ENCODE data around the gene TANGO6. TPM values are rescaled to one million over a fixed set of nuclear protein-coding genes. Genes with fewer than 3 reads are reported as not detected.

The TANGO6 gene
- total RNA-seq, 1 donor = 38.0 TPM

DNA sequence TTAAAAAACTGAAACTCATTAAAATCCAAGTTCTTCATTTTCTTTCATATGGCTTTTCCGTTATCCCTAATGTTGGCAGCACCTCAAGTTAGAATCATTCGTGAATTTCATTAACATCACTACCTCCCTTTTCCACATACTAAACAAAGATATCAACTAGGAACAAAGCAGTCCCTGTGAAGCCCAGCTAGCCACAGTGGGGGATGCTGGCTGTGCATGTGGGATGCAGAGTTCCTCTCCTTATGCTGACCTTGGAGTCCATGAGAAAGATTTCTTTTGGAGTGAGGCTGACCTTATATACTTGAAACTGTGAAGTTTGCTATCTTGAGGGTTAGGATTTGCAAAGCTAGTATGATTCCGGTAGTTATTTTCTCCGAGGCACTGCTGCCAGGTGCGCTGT, 117.6 kb downstream of the TANGO6 start:
- H3K4me1 ChIP-seq (ENCODE audit: insufficient read depth, low read length) = no peaks in the 10 kb centered on the region
- no peak overlapping the region for H3K27ac ChIP-seq (ENCODE audit: low read depth, low read length)
- peaks cover 2% of the 10 kb centered on the region for H4K20me1 ChIP-seq (ENCODE audit: insufficient read depth, low read length)
- H2AFZ ChIP-seq (ENCODE audit: low read length) = no peak overlapping the region
- H3K4me3 ChIP-seq (ENCODE audit: insufficient read depth, low read length) = no peak overlapping the region
- no peaks in the 10 kb centered on the region for H3K36me3 ChIP-seq (ENCODE audit: insufficient read depth, low read length)
- TF ChIP-seq, protein P1, sequence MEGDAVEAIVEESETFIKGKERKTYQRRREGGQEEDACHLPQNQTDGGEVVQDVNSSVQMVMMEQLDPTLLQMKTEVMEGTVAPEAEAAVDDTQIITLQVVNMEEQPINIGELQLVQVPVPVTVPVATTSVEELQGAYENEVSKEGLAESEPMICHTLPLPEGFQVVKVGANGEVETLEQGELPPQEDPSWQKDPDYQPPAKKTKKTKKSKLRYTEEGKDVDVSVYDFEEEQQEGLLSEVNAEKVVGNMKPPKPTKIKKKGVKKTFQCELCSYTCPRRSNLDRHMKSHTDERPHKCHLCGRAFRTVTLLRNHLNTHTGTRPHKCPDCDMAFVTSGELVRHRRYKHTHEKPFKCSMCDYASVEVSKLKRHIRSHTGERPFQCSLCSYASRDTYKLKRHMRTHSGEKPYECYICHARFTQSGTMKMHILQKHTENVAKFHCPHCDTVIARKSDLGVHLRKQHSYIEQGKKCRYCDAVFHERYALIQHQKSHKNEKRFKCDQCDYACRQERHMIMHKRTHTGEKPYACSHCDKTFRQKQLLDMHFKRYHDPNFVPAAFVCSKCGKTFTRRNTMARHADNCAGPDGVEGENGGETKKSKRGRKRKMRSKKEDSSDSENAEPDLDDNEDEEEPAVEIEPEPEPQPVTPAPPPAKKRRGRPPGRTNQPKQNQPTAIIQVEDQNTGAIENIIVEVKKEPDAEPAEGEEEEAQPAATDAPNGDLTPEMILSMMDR (IDR thresholded peaks at IDR 0.05; ENCODE audit: extremely low read depth, low read depth, low read length) = no peak
- no peaks in the 10 kb centered on the region for H3K27me3 ChIP-seq (ENCODE audit: insufficient read depth, low read length)
- no peak for DNase-seq (ENCODE audit: insufficient read length, low spot score, missing footprints)
- H3K79me2 ChIP-seq (ENCODE audit: insufficient read depth, low read length) = no peaks in the 10 kb centered on the region
- H3K4me2 ChIP-seq (ENCODE audit: insufficient read depth, low read length) = no peak overlapping the region
- H3K9me3 ChIP-seq (ENCODE audit: low read depth, low read length) = no peaks in the 10 kb centered on the region

DNA sequence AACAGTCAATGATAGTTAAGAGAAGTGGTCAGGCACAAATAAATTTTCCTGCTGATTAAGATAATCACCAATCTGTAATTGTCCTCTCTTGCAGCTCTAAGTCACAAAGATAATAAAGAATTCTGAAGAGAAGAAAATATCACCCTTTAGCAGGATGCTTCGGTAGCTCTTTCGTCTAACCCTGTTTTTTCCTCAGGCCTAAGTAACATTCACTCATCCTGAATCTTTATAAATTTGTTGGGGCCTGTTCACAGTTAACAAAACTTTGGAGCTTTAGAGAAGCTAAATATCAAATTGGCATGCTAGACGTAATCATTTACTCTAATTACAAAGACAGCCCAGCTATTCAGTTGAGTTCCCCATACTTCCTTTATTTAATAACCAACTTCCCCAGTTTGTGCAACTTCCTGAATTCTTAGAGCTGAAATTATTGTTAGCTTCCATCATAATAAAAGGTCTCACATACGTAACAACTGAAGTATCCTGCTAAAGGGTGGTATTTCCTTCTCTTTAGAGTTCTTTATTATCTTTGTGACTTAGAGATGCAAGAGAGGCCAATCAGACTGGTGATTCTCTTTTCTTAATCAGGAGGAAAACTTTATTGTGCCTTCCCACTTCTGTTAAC, 118.6 kb downstream of the TANGO6 start:
- H3K9me3 ChIP-seq (ENCODE audit: low read depth, low read length) = no peaks in the 10 kb centered on the region
- no peak overlapping the region for H3K4me3 ChIP-seq (ENCODE audit: insufficient read depth, low read length)
- no peaks in the 10 kb centered on the region for H3K36me3 ChIP-seq (ENCODE audit: insufficient read depth, low read length)
- no peak overlapping the region for H2AFZ ChIP-seq (ENCODE audit: low read length)
- no peak overlapping the region for H3K27ac ChIP-seq (ENCODE audit: low read depth, low read length)
- DNase-seq (ENCODE audit: insufficient read length, low spot score, missing footprints) = no peak
- H4K20me1 ChIP-seq (ENCODE audit: insufficient read depth, low read length) = peaks cover 2% of the 10 kb centered on the region
- TF ChIP-seq, protein P1 (IDR thresholded peaks at IDR 0.05; ENCODE audit: extremely low read depth, low read depth, low read length) = no peak
- no peaks in the 10 kb centered on the region for H3K79me2 ChIP-seq (ENCODE audit: insufficient read depth, low read length)
- no peaks in the 10 kb centered on the region for H3K4me1 ChIP-seq (ENCODE audit: insufficient read depth, low read length)
- no peak overlapping the region for H3K4me2 ChIP-seq (ENCODE audit: insufficient read depth, low read length)
- no peaks in the 10 kb centered on the region for H3K27me3 ChIP-seq (ENCODE audit: insufficient read depth, low read length)

DNA sequence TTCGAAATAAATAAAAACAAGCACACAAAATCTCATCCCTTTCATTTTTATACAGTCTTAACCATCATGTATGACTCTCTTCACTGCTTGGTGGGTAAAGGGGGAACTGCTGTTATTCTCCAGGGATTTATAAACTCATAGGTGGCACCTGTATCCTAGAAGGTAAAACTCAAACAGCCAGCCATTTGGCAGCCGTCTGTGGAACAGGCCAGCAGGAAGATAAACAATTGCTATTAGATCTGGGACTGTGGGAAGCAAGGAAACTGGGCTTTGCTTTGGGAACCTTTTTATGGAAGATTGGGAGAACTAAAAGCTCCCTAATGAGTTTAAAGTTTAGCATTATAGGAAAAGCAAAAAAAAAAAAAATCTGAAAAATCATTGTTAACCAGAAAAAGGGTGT, 126.0 kb downstream of the TANGO6 start:
- H2AFZ ChIP-seq (ENCODE audit: low read length) = no peak overlapping the region
- no peak overlapping the region for H3K27ac ChIP-seq (ENCODE audit: low read depth, low read length)
- DNase-seq (ENCODE audit: insufficient read length, low spot score, missing footprints) = no peak
- TF ChIP-seq, protein P1 (IDR thresholded peaks at IDR 0.05; ENCODE audit: extremely low read depth, low read depth, low read length) = no peak
- H3K36me3 ChIP-seq (ENCODE audit: insufficient read depth, low read length) = peaks cover 6% of the 10 kb centered on the region
- no peak overlapping the region for H3K4me2 ChIP-seq (ENCODE audit: insufficient read depth, low read length)
- H4K20me1 ChIP-seq (ENCODE audit: insufficient read depth, low read length) = no peaks in the 10 kb centered on the region
- no peaks in the 10 kb centered on the region for H3K79me2 ChIP-seq (ENCODE audit: insufficient read depth, low read length)
- no peaks in the 10 kb centered on the region for H3K27me3 ChIP-seq (ENCODE audit: insufficient read depth, low read length)
- peaks cover 4% of the 10 kb centered on the region for H3K4me1 ChIP-seq (ENCODE audit: insufficient read depth, low read length)
- no peak overlapping the region for H3K4me3 ChIP-seq (ENCODE audit: insufficient read depth, low read length)
- no peaks in the 10 kb centered on the region for H3K9me3 ChIP-seq (ENCODE audit: low read depth, low read length)

DNA sequence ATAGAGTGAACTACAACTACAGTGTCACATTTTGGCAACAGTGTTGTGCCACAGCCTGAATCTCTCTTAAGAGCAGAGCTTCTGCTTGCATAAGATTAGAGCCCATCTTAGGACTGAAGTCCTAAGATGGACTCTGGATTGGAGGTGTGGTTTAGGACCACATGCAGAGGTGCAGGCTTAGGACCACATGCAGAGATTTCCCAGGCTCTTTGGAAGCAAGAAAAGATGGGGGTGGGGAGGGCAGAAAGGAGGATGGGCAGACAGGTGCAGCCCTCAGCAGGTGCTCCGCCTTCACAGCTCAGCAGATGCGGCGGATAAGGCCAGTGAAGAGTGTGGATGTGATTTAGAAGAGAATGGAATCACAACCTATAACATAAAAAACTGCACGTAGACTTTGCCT, 128.7 kb downstream of the TANGO6 start:
- H3K36me3 ChIP-seq (ENCODE audit: insufficient read depth, low read length) = peaks cover 21% of the 10 kb centered on the region
- H3K4me2 ChIP-seq (ENCODE audit: insufficient read depth, low read length) = no peak overlapping the region
- peaks cover 4% of the 10 kb centered on the region for H3K4me1 ChIP-seq (ENCODE audit: insufficient read depth, low read length)
- H3K79me2 ChIP-seq (ENCODE audit: insufficient read depth, low read length) = no peaks in the 10 kb centered on the region
- no peak overlapping the region for H2AFZ ChIP-seq (ENCODE audit: low read length)
- H3K9me3 ChIP-seq (ENCODE audit: low read depth, low read length) = no peaks in the 10 kb centered on the region
- no peak overlapping the region for H3K4me3 ChIP-seq (ENCODE audit: insufficient read depth, low read length)
- no peak overlapping the region for H3K27ac ChIP-seq (ENCODE audit: low read depth, low read length)
- no peak for DNase-seq (ENCODE audit: insufficient read length, low spot score, missing footprints)
- TF ChIP-seq, protein P1 (IDR thresholded peaks at IDR 0.05; ENCODE audit: extremely low read depth, low read depth, low read length) = no peak
- no peaks in the 10 kb centered on the region for H3K27me3 ChIP-seq (ENCODE audit: insufficient read depth, low read length)
- no peaks in the 10 kb centered on the region for H4K20me1 ChIP-seq (ENCODE audit: insufficient read depth, low read length)

All from osteoblast (primary cell).